NT2/D1 (cell line): ENCODE results near the gene RASL10A.

Experiments
- YY1 ChIP-seq: IDR thresholded peaks from 2 replicates; pipeline ENCODE4 v1.6.1; 2011; ENCODE audit not compliant: insufficient read length, insufficient read depth
- ZNF274 ChIP-seq: IDR thresholded peaks from 2 replicates; pipeline ENCODE4 v1.6.1; 2011; ENCODE audit warnings: mild to moderate bottlenecking, low read depth, low read length

DNA sequence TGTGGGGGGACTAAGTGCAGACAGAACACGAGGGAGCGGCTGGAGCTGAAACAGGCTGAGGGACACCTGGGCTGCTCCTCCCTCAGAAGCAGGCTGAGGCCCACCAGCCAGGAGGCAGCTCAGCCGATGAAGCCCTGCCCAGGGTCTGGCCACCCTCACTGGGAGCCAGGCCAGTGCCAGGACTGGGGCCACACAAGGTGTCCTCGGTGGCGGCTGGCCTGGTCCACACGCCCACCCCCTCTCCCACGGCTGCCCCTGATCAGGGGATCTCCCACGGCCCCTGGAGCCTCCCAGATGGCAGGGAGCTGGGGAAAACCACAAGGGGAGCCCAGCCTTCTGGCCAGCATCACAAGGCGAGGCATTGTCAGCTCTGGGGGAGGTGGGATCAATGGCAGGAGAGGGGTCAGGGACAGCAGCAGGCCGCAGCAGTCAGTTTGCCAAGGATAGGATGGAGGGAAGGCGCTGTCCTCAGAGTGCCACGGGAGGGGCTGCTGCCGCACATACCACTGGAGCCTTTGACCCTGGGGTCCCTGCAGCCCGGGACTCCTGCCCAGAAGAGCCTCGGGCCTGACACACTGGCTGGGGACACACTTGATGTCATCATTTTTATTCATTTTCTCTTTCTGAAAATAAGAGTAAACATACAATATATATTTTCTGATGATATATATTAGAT, 11.7 kb upstream of the RASL10A start:
- TF ChIP-seq YY1 (no peak), ZNF274 (no peak)
